ENCODE measurements around the gene ARHGAP6. TPM values are rescaled to one million over a fixed set of nuclear protein-coding genes. Genes with fewer than 3 reads are reported as not detected.

Gene ARHGAP6
- total RNA-seq, 1 donor from 2014 or later, result 33.6 TPM

DNA sequence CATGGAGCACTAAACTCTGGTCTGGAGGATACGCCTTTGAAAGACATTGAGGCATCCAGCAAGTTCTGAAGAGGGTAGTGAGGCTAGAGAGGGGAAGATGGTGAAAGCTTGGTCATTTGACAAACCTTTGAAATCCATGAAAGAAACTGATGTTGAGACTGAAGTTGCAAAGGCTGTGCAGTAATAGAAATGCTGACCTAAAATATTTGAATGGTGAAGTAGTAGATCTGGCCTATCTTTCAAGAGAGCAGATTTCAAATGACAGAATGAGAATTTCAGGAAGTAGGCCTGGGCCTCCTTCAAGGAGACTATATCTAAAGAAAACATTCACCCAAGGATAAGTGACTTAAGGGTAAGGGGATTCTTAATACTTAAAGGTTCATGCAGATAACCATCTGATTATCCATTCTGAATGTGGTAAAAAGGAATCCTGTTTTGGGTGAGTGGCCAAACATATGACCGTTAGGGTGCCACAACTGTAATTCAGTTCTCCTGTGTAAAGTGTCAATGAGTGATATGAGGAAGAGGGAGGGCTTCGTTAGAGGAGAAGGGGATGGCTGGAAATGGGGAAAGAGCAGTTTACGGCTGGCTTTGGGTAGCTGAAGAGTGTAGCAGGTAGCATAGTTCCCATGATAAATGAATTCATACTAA, 310.3 kb downstream of the ARHGAP6 start:
- intact Hi-C loops (cut with DNase I), result no loop called here
- H3K9me3 ChIP-seq, result no peaks in the 10 kb centered on the region
- DNase-seq (ENCODE audit: low spot score in 2 of 2), result no peak
- TF ChIP-seq, protein P1, sequence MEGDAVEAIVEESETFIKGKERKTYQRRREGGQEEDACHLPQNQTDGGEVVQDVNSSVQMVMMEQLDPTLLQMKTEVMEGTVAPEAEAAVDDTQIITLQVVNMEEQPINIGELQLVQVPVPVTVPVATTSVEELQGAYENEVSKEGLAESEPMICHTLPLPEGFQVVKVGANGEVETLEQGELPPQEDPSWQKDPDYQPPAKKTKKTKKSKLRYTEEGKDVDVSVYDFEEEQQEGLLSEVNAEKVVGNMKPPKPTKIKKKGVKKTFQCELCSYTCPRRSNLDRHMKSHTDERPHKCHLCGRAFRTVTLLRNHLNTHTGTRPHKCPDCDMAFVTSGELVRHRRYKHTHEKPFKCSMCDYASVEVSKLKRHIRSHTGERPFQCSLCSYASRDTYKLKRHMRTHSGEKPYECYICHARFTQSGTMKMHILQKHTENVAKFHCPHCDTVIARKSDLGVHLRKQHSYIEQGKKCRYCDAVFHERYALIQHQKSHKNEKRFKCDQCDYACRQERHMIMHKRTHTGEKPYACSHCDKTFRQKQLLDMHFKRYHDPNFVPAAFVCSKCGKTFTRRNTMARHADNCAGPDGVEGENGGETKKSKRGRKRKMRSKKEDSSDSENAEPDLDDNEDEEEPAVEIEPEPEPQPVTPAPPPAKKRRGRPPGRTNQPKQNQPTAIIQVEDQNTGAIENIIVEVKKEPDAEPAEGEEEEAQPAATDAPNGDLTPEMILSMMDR (IDR thresholded peaks at IDR 0.05), result no peak
- peaks cover 0 to 2% of the 10 kb centered on the region in 2 donors for H3K4me1 ChIP-seq
- no peak overlapping the region for H3K4me3 ChIP-seq
- no peaks in the 10 kb centered on the region for H3K36me3 ChIP-seq
- no peak overlapping the region for H3K27ac ChIP-seq
- no peaks in the 10 kb centered on the region for H3K27me3 ChIP-seq

GRCh38 chrX:11352296-11352741, 313.4 kb downstream of the ARHGAP6 start:
- H3K9me3 ChIP-seq, result no peaks in the 10 kb centered on the region
- no peak for DNase-seq (ENCODE audit: low spot score in 2 of 2)
- H3K27me3 ChIP-seq, result no peaks in the 10 kb centered on the region
- intact Hi-C loops (cut with DNase I), result no loop called here
- peak overlapping the region; percentile 48 to 66 for H3K27ac ChIP-seq
- peaks cover 0 to 2% of the 10 kb centered on the region in 2 donors for H3K4me1 ChIP-seq
- TF ChIP-seq, protein P1 (IDR thresholded peaks at IDR 0.05), result no peak
- no peaks in the 10 kb centered on the region for H3K36me3 ChIP-seq
- H3K4me3 ChIP-seq, result no peak overlapping the region

GRCh38 chrX:11351375-11352295, 314.1 kb downstream of the ARHGAP6 start:
- TF ChIP-seq, protein P1 (IDR thresholded peaks at IDR 0.05), result no peak
- intact Hi-C loops (cut with DNase I), result no loop called here
- Histone ChIP-seq H3K27ac (peak overlapping the region; percentile 63 to 66), H3K27me3 (no peaks in the 10 kb centered on the region), H3K9me3 (no peaks in the 10 kb centered on the region), H3K4me1 (peaks cover 0 to 2% of the 10 kb centered on the region in 2 donors), H3K36me3 (no peaks in the 10 kb centered on the region), H3K4me3 (peak overlapping the region in 1 of 2 donors; percentile 18)
- DNase-seq (ENCODE audit: low spot score in 2 of 2), result peak in 1 of 2 donors; percentile 63

GRCh38 chrX:11349661-11350337, 315.9 kb downstream of the ARHGAP6 start:
- Histone ChIP-seq H3K27me3 (no peaks in the 10 kb centered on the region), H3K4me3 (no peak overlapping the region), H3K4me1 (peaks cover 0 to 2% of the 10 kb centered on the region in 2 donors), H3K27ac (no peak overlapping the region), H3K9me3 (no peaks in the 10 kb centered on the region), H3K36me3 (no peaks in the 10 kb centered on the region)
- TF ChIP-seq, protein P1 (IDR thresholded peaks at IDR 0.05), result no peak
- no peak for DNase-seq (ENCODE audit: low spot score in 2 of 2)
- intact Hi-C loops (cut with DNase I), result no loop called here

- H3K36me3 ChIP-seq, result no peaks in the 10 kb centered on the region
- TF ChIP-seq, protein P1 (IDR thresholded peaks at IDR 0.05), result no peak
- H3K4me1 ChIP-seq, result peaks cover 0 to 2% of the 10 kb centered on the region in 2 donors
- H3K27ac ChIP-seq, result no peak overlapping the region
- no peaks in the 10 kb centered on the region for H3K27me3 ChIP-seq
- intact Hi-C loops (cut with DNase I), result no loop called here
- H3K4me3 ChIP-seq, result no peak overlapping the region
- H3K9me3 ChIP-seq, result no peaks in the 10 kb centered on the region
- DNase-seq (ENCODE audit: low spot score in 2 of 2), result no peak
Observed at GRCh38 chrX:11349020-11349419, 316.7 kb downstream of the ARHGAP6 start.

All from ascending aorta (tissue), 2 donors.